ENCODE data around the gene NRG3. TPM values are rescaled to one million over a fixed set of nuclear protein-coding genes. Genes with fewer than 3 reads are reported as not detected.

The NRG3 gene
- total RNA-seq, 1 experiment from 2014 or later, result not detected

DNA sequence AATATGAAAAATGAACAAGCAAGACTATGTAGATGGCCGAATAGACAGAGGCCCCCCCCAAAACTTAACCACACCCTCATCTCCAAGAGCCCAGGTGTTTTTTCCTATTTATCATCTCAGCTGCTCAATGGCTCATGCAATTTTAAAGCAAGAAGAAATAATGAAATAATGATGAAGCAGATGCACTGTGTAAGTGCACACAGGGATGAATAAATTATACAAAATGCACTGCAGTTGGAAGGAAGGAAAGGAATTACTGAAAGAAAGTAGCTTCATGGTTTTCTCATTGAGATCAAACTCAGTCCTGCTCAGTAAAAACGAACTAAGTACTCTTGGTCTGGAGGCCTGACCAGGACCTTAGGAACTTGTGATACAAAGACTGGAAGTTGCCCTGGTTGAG lies 810.1 kb downstream of the NRG3 start:
- Histone ChIP-seq H3K4me3 (replicated peaks in 1 of 2; ENCODE audit: low read depth in 1 of 2, low read length in 2 of 2) (no peak overlapping the region), H4K20me1 (ENCODE audit: insufficient read depth) (no peaks in the 10 kb centered on the region), H3K9me3 (ENCODE audit: control insufficient read depth in 1 of 2, insufficient read depth in 1 of 2, low read depth in 1 of 2, low read length in 2 of 2) (peaks cover 11 to 30% of the 10 kb centered on the region in 2 experiments; a peak in 3 of 4 replicates), H3K79me2 (ENCODE audit: insufficient read depth, low read length) (no peaks in the 10 kb centered on the region), H3K27ac (ENCODE audit: low read depth, low read length) (no peak overlapping the region), H3K9me2 (ENCODE audit: insufficient read depth) (no peaks in the 10 kb centered on the region), H3K36me3 (ENCODE audit: control insufficient read depth in 1 of 2, insufficient read depth in 2 of 2, low read length in 2 of 2) (no peaks in the 10 kb centered on the region), H2AFZ (ENCODE audit: low read depth, low read length, poor library complexity, severe bottlenecking) (no peak overlapping the region), H3K9ac (ENCODE audit: low read length) (no peak overlapping the region), H3K4me1 (ENCODE audit: control insufficient read depth in 1 of 2, insufficient read depth in 2 of 2, low read length in 2 of 2) (no peaks in the 10 kb centered on the region), H3K4me2 (ENCODE audit: low read length) (no peak overlapping the region), H3K27me3 (ENCODE audit: insufficient read depth, low read length) (no peaks in the 10 kb centered on the region)
- TF ChIP-seq CTCF (IDR thresholded peaks at IDR 0.05 in 2 of 3, conservative IDR thresholded peaks at IDR 0.05 in 1 of 3; ENCODE audit: borderline replicate concordance in 1 of 3, insufficient read depth in 1 of 3, low read depth in 2 of 3, low read length in 2 of 3) (no peak), YY1 (IDR thresholded peaks at IDR 0.05; ENCODE audit: extremely low read depth, insufficient replicate concordance, low read depth, low read length) (no peak), SIN3A (IDR thresholded peaks at IDR 0.05; ENCODE audit: low read depth) (no peak), CBX3 (IDR thresholded peaks at IDR 0.05; ENCODE audit: low read depth) (no peak), POLR2AphosphoS5 (IDR thresholded peaks at IDR 0.05; ENCODE audit: low read depth, low read length) (no peak), POLR2A (IDR thresholded peaks at IDR 0.05; ENCODE audit: borderline replicate concordance, extremely low read depth, insufficient read depth, insufficient read length) (no peak), MAX (IDR thresholded peaks at IDR 0.05) (no peak), EGR1 (IDR thresholded peaks at IDR 0.05; ENCODE audit: low read depth) (no peak), FOSL1 (IDR thresholded peaks at IDR 0.05; ENCODE audit: low read depth) (no peak), CEBPB (IDR thresholded peaks at IDR 0.05; ENCODE audit: low read depth) (no peak), ZFX (IDR thresholded peaks at IDR 0.05) (no peak), ZBTB33 (IDR thresholded peaks at IDR 0.05; ENCODE audit: extremely low read depth, insufficient replicate concordance, low read length) (no peak)
- TF ChIP-seq, protein P1, sequence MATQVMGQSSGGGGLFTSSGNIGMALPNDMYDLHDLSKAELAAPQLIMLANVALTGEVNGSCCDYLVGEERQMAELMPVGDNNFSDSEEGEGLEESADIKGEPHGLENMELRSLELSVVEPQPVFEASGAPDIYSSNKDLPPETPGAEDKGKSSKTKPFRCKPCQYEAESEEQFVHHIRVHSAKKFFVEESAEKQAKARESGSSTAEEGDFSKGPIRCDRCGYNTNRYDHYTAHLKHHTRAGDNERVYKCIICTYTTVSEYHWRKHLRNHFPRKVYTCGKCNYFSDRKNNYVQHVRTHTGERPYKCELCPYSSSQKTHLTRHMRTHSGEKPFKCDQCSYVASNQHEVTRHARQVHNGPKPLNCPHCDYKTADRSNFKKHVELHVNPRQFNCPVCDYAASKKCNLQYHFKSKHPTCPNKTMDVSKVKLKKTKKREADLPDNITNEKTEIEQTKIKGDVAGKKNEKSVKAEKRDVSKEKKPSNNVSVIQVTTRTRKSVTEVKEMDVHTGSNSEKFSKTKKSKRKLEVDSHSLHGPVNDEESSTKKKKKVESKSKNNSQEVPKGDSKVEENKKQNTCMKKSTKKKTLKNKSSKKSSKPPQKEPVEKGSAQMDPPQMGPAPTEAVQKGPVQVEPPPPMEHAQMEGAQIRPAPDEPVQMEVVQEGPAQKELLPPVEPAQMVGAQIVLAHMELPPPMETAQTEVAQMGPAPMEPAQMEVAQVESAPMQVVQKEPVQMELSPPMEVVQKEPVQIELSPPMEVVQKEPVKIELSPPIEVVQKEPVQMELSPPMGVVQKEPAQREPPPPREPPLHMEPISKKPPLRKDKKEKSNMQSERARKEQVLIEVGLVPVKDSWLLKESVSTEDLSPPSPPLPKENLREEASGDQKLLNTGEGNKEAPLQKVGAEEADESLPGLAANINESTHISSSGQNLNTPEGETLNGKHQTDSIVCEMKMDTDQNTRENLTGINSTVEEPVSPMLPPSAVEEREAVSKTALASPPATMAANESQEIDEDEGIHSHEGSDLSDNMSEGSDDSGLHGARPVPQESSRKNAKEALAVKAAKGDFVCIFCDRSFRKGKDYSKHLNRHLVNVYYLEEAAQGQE (IDR thresholded peaks at IDR 0.05; ENCODE audit: low read depth), result no peak
- ChIA-PET RAD21 (ENCODE audit: low non-redundant PET in 1 of 2, low total read pairs in 2 of 2, uncharacterized antibody in 2 of 2, unreplicated experiment in 2 of 2) (no interaction called here), POLR2A (no interaction called here), CTCF (no interaction called here)
- BruUV-seq (replicated peaks), result no TSS peak
- no peak for ATAC-seq
- intact Hi-C loops (cut with micrococcal nuclease), result no loop called here
- no peak for DNase-seq (ENCODE audit: low read depth, low spot score)
